Bone marrow (tissue), 2 donors: ENCODE results near the gene OR2A25.

Experiments
- DNase-seq, 2 donors: peaks; one replicate each; lab custom pipeline; 2025; lab: John Stamatoyannopoulos, UW

The OR2A25 gene

DNA sequence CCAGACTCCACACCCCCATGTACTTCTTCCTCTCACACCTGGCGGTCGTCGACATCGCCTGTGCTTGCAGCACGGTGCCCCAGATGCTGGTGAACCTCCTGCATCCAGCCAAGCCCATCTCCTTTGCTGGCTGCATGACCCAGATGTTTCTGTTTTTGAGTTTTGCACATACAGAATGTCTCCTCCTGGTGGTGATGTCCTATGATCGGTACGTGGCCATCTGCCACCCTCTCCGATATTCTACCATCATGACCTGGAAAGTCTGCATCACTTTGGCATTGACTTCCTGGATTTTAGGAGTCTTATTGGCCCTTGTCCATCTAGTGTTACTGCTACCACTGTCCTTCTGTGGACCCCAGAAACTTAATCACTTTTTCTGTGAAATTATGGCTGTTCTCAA, 4.8 kb downstream of the OR2A25 start:
- DNase-seq, result no peak

DNA sequence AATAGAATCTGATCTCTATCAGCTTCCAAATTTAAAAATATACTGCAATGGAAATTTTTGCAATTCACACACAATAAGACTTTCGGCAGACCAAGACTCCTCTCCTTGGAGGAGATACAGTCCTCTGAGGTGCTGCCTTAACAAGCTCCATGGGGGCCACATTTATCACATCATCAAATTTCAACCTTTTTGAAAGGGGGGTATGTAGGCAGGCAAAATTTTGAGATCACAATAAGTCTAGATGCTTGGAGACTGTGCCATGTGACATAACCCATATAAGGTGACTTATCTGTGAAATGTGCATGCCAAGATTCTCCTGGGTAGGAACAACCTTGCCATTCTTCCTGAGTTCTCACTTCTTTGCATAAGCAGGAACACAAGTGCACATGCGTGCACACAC, 16.4 kb downstream of the OR2A25 start, which contains the start of gene OR2A12:
OR2A12 (plus strand) TSS at position 301 of the 400 bp plus-strand sequence. CDS start 8,830 bp downstream, outside the sequence.
- DNase-seq, result no peak

DNA sequence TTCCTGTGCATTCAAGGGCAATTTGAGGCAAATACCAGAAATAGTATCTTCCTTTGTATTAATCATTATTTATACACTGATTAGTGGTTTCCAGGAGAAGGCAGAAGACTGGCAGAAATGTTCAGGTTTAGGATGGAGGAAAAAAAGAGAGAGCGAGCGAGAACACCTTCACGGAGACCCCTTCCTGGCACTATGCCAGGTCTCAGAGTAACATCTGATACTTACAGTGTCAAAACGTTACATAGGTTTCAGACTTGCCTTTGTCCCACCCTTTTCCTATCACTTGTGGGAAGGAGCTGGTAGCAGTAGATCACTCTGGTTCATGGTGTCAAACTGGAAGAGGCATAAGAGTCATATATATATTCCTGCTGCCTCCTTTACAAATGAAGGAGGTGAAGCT, 17.1 kb downstream of the OR2A25 start:
- DNase-seq, result no peak

DNA sequence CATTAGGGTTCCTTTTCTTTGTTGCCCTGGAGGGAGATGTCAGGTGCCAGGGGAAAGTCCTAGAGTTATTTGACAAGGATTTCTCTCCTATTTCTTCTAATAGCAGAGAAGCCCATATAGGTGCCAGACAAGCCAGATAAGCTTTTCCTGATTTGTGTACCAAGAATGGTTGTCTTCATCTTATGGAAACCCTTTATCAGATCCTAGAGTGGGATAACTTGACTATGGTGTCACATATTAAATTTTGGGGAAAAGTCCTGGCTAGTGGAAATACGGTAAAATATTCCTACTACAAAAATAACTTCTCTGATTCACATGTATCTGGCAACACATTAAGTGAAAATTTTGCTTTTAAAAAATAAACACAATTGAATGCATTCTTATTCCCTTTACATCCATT, 17.6 kb downstream of the OR2A25 start:
- no peak for DNase-seq

DNA sequence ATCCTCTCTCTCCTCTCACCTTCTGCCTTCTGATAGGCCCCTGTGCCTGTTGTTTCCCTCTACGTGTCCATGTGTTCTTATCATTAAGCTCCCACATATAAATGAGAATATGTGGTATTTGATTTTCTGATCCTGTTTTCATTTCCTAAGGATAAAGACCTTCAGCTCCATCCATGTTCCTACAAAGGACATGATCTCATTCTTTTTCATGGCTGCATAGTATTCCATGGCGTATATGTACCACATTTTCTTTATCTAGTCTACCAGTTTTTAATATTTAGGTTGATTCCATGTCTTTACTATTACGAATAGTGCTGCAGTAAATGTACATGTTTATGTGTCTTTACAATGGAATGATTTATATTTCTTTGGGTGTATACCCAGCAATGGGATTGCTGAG, 21.1 kb downstream of the OR2A25 start:
- DNase-seq, result no peak

DNA sequence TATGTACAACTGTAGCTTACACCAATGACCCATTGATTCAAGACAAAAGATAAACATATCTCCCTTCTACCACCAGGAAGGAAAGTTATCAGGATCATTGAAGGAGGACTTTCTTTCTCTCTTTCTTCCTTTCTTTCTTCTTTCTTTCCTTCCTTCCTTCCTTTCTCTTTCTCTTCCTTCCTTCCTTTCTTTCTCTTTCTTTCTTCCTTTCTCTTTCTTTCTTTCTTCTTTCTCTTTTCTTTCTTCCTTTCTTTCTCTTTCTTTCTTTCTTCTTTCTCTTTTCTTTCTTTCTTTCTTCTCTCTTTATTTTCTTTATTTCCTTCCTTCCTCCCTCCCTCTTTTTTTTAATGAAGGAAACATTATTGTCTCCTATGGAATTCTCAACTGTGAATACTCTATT, 29.2 kb downstream of the OR2A25 start:
- DNase-seq, result no peak

DNA sequence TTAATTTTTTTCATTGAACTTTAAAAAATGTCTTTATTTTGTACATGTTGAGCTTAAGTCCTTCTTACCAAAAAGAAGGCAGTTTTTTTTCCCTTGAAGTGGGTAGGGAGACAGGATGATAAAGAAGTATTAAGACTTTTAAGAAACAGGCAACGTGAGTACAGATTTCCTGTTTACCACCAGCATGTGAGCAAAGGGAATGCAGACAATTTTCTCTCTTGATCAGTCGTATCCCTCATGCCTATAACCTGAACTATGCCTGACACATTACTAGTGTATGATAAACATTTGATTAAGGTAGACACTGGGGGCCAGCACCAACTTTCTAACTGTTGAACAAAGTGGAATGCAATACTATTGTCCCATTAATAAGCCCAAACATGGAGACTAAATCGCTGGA, 31.0 kb downstream of the OR2A25 start:
- no peak for DNase-seq

DNA sequence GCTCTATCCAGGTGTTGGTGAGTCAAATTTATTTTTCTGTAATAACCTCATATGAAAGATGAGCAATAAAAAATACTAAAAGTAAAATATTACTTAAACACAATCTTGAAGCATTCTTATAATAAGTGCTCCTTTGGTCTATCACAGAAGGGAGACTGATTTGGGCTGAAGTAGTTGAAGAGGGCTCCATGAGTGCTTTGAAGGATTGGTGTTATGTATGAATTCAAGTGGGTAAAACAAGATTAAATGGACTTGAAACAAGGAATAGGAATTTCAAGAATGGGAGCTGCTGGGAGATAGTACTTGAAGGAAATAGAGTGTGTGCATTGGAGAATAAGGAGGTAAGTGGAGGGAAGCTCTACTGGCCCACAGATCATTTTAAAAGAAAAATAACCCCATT, 32.4 kb downstream of the OR2A25 start:
- no peak for DNase-seq

DNA sequence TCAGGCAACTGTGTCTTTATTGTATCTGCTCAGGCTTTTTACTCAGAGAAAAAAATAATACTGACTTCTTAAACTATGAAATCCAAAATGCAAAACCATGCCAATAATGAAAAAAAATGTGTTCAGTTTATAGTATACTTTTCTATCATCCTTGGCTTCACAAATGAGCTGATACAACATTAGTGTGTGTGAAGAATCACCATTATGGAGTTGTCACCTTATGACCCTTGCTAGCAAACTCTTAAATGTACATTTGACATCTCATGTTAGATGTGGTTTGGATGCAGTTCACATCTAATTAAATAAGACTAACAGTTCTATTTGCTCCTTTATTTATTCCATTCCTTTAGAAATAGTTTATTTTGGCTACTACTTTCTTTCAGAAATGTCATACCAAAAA, 35.6 kb downstream of the OR2A25 start:
- no peak for DNase-seq

DNA sequence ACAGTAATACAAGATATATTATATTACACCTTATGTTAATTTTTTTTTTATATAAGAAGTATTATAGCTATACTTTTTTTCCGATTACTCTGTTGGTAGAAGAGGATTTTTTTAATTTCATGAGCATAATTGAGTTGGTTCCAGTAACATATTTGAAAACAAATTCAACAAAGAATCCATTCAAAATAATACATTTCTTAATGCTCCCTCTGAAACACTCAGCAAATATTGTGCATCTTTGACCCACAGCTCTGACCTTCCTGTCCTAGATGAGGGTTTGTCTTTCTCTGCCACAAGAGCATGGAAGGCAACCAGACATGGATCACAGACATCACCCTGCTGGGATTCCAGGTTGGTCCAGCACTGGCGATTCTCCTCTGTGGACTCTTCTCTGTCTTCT, 39.7 kb downstream of the OR2A25 start, which contains the start of gene OR2A2:
OR2A2 (plus strand) TSS at position 301 of the 400 bp plus-strand sequence; CDS start at position 301, 0 bp downstream.
- no peak for DNase-seq

DNA sequence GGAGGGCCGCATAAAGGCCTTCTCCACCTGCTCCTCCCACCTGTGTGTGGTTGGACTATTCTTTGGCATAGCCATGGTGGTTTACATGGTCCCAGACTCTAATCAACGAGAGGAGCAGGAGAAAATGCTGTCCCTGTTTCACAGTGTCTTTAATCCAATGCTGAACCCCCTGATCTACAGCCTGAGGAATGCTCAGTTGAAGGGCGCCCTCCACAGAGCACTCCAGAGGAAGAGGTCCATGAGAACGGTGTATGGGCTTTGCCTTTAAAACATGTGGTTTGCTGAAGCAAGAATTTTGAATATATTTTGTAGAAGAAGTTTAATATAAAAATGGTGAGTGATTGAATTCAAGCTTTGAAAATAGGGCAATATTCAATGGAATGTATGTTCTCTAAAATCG, 40.7 kb downstream of the OR2A25 start:
- no peak for DNase-seq

DNA sequence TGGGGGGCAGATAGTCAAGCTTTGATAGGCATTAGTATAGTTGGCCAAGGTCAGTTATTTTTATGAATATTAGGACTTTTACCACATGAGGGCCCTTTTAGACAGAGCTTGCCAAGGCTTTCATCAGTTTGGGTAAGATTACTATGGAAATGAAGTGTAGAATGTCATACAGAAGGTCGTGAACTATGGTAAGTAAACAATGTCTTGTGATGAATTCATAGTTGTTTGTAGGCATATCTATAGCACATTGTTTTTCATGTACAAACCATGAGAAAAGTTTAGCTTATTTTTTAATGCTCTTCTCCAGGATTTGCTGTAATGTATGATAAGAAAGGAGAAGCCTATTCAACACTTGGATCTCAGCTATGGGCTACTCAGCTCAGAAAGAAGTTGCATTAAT, 44.0 kb downstream of the OR2A25 start:
- DNase-seq, result no peak

DNA sequence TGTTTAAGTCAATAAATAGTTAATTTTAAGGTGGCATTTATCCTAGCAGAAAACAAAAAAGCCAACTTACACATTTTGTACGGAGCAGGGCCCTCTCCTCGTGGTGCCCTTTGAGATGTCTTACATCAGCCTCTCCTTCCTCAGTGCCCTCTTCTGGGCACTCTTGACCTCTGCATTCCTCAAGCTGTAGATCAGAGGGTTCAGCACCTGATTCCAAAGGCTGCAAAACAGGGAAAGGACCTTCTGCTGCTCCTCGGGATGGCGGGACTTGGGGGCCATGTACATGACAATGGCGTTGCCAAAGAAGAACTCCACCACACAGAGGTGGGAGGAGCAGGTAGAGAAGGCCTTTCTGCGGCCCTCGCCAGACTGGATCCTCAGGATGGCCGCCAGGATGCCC, 48.7 kb downstream of the OR2A25 start:
- DNase-seq, result no peak

DNA sequence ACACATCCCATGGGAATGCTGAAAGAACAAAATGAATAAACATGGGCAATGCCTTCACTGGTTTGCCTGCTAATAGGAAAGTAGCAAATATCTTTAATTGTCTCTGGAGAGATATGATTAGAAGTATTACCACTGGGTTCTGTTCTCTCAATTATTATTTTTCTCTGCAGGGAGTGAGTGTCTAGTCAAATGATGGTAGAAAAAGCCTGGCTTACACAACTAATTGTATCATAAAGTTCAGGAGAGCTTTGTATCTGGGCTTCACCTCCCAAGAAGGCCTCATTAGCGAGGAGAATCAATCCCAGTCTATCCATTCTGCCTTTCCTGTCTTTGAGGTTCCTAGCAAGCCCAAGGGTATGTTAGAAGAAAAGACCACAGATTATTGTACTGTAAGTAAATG, 53.3 kb downstream of the OR2A25 start, which contains the start of gene OR2A14:
OR2A14 (plus strand) TSS at position 301 of the 400 bp plus-strand sequence. CDS start 5,937 bp downstream, outside the sequence.
- no peak for DNase-seq
